Activated CD4-positive, alpha-beta T cell treated with anti-CD3 and anti-CD28 coated beads for 24 hours (primary cell): ENCODE data around the gene IFNK.
A peak's percentile ranks its signal among the peaks of the same experiment; 100 is the strongest.

Experiments
- DNase-seq, 2 donors: peaks; one replicate each; pipeline ENCODE4 v3.0.0-alpha.2; 2020; ENCODE audit warnings: low read depth in 2 of 2

IFNK gene

DNA sequence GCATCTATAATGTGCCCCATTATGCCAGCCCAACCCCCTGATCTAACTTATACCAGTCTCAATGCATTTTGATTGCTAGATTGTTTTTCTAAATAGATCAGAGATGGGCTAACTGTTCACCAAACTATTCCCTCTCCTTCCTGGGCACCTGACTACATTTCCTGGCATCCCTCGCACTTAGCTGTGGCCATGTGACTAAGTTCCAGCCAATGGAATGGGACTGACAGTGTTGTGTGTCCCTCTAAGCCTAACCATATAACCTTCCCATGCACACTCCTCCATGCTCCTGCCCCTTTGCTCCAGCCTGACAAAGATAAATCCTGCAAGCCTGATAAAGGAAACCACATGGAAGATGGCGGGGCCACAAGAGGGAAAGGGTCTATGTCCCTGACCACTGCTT, 12.3 kb upstream of the IFNK start:
- no peak for DNase-seq

DNA sequence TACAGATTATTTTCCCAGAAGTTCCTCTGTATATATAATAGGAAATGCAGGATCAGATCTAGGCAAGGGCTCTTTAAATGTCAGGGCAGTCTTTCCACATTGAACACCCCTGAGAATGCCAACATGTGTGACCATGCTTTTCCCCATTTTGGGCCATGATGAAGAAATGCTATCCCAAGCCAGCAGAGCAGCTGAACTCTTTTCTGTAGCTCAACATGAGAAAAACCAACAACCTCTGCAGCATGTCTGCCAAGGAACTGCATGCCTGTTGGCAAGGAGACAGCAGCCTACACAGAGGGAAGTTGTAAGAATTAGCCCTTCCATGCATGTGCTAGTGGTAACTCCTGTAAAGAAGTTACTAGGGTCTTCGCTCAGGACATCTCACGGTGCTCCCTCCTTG, 9.5 kb upstream of the IFNK start:
- DNase-seq, result no peak

- no peak for DNase-seq
Measured at GRCh38 chr9:27518006-27518405, 6.1 kb upstream of the IFNK start.

DNA sequence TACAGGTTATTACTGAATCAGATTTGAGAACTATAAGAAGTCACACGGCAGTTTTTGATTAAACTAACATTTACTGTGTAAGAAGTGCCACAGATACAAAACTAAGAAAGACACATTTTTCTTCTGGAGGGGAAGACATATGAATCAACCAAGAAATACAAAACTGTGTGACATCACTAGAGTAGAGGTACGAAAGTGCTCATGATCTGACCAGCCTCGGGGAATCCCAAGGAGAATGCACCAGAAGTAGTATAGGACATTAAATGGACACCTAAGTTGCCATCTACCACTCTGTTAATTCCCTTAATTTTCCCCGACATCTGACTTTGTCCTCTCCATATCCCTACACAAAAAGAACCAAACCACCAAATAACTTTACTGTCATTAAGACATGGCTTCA, 5.3 kb upstream of the IFNK start:
- no peak for DNase-seq

- DNase-seq, result no peak
Measured at GRCh38 chr9:27519466-27520465, 4.3 kb upstream of the IFNK start.

DNA sequence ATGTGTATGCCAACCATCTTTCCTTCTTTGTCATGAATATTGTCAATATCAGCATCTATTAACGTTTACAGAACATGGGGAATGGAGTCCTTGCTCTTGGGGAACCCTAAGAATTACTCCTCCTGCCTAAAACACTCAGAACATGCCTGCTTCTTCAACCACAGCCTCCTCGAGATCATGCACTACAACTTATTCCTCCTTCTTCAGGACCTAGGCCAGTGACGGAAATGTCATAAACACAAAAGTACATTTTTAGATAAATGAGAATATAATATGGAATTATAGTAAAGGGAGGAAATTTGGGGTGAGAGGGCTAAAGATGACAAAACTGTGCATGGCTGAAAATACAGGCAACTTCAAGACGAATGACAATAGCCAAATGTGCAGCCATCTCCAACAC, 3.1 kb upstream of the IFNK start:
- no peak for DNase-seq

DNA sequence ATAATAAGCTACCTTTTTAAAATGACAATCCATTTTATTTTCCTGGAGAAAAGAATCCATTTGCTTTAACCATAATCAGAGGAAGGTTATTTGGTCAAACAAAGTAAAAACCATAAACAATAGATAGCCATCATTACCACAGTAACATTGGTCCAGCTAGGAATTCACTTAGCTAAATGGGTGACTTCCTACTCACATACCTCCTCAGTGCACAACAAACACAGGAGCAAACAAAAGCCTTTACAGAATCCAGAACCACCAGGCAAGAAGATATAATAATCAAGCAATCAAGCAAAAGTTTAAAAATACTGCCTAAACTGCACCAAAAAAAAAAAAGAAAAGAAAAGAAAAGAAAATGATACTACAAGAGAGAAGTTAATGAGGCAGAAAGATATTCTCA, 949 bp upstream of the IFNK start:
- no peak for DNase-seq

- no peak for DNase-seq
Measured at GRCh38 chr9:27527702-27528075, 3.6 kb downstream of the IFNK start.

DNA sequence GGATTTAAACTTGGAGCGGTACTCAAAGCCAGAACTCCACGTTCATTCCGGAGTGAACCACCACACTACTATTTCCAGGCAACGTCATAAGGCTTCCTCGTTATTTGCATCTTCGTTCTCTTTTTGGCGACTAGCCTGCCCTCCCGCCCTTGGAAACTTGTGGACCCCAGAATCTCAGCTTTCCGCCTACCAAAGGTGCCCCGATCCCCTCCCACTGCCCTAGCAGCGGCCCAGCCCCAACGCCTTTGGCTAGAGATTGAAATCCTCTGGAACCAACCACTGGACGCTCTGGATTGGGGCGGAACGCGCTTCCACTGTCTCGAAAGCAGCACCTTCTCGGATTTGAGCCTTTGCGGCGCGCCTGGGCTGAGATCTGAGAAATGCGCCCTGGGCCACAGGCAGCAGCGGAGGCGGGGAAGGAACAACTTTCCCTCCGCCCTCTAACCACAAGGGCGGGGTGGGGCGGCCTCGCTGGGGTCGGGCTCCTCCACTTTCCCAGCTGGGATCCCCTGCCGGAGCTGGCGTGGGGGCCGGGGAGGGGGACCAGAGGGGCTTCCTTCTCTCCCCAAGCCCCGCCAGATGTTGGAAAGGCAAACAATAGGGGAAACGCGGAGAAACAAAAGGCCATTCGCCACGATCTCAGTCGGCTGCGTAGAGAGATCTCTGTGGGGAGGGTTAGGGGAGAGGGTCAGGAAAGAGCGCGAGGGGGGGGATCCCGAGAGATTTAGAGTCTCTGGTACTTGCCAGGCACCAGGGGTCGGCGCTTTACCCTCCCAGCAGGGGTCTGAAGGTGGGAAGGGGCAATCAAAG, 4.2 kb downstream of the IFNK start:
- peak; percentile 7 to 26 for DNase-seq

- peak in 1 of 2 donors; percentile 16 for DNase-seq
Measured at GRCh38 chr9:27528886-27529315, 4.8 kb downstream of the IFNK start.

GRCh38 chr9:27529316-27530278, 5.5 kb downstream of the IFNK start, which contains the start of gene MOB3B:
MOB3B (minus strand) TSS chr9:27529814; CDS start chr9:27455550, 74,264 bp downstream.
- peak; percentile 65 to 73 for DNase-seq

GRCh38 chr9:27530915-27531755, 7.0 kb downstream of the IFNK start:
- DNase-seq, result no peak

DNA sequence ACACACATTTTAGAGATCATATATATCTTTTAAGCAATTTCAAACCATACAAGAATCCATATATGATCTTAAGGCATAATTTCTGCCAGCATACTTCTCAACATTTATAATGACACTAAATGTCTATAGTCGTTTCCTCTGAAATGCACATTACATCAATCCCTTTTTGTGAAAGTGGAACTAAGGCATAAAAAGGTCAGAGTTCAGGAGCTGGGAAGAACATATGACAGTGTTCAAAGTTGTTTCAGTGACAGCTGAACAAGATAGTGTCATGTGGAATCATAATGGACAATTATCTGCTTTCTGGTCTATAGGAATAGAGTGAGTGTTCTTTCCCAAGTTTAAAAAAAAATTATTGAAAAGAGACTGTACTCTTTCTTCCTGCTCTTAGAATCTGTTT, 8.0 kb downstream of the IFNK start:
- no peak for DNase-seq

DNA sequence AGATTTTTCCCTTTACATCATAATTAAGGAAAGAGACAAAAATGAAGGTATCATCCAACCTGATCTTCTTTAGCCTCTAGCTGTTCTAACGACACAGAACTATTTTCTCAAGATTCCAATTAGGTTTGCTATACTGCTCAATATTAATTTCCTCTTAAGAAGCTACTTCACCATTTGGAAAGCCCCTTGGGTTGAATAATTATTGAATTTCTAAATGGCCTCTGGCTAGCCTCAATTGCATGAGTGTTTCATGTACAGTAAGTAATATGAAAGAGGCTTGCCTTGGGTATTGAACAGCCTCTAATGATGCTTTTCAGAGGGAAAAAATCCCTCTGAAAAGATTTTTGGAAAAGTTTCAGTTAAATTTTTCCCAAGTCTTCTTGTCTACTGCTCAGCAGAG, 9.2 kb downstream of the IFNK start:
- DNase-seq, result no peak

DNA sequence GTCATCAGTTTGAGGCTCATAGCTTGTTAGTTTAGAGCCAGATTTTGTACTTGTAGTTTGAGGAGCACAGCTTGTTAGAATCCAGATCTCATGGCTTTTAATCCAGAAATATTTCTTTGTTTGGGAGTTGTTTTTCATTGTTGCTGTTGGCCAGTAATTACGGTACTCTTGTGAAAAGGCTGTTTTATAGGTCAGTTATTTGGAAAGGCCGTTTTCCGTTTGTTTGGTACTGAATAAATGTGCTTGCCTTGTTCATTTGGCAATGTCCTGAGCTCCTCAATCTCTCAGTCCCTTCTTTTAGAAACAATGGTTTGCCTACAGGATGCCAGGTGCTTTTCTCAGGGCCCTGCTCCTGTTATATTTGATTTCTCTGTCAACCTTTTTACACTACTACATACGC, 10.0 kb downstream of the IFNK start:
- DNase-seq, result no peak

- no peak for DNase-seq
Measured at GRCh38 chr9:27534658-27535209, 10.6 kb downstream of the IFNK start.

DNA sequence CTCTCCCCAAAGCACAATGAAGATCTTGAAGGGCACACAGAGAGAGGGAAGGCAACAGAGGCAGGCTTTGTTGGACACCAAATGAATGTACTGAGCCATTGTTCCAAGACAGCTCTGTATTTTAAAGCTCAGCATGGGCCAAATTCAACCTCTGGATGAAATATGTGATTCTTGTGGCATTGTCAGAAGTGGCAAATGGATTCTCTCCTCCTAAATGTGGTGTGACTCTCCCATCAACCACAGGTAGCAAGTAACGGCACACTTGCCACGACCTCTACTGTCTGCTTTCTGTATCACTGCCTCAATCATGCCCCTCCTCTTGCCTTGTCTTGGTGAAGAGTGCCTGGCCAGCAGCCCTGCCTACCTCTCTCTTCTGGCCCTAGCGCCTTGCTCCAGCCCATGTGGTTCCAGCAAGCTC, 11.6 kb downstream of the IFNK start:
- DNase-seq, result no peak

DNA sequence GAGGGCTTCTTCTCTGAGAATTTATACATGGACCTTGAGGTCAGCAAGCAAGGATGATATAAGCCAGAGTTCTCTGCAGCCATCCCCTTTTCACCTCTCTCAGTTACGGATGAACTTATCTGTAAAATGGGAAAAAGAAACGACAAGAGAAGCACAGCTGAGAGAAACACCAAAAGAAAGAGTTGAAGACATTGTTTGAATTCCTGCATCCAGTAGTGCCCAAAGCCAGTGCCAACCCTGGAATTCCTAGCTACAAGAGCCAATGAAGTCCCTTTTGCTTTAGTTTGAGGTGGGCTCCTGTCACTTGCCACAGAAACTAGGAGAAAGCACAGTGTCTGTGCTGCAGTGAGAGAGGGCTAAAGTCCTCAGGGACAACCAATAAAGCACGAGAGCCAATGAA, 12.1 kb downstream of the IFNK start:
- DNase-seq, result no peak

DNA sequence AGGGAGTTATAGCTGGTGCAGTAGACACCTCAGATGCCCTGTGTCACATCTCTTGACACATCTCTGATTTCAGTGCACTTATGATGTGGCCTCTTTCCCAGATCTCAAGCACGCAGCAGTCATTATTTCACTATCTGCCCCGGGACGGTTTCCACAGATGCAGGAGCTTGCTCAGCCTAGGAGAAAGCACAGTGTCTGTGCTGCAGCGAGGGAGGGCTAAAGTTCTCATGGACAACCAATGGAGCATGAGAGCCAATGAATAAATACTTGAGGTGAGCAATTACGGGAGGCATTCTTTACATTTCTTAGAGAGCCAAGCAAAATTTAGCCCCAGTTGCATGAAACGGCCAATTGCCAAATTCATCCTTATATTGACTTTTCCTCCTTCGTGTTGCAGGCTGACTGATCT, 12.9 kb downstream of the IFNK start:
- DNase-seq, result no peak

DNA sequence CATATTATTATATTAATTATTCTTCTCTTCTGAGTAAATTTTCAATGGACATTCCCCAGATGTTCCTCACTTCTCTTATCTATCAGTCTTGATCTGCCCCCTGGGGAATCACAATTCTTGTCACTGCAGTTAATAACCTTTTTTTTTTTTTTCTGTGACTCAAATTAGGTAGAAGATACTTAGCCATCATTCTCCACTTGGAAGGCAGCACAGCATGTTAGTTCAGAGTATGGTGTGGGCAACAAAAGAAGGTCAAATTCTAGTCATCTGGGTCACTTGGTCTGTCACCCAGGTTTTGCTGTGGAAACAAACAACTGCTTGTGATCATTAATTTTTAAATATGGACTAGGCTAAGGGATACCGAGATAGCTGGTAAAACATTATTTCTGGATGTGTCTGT, 13.7 kb downstream of the IFNK start:
- no peak for DNase-seq
